Tibial artery (tissue), 4 donors: Measurements from ENCODE around the gene ZNF878.

Experiments used
- DNase-seq, 2 donors: peaks; one replicate each; pipeline ENCODE4 v3.0.0-alpha.2; 2019
- H3K27ac ChIP-seq, 2 donors: fragments of 200-600 bp; sonication (generic) in 1 of 2; 1 replicate in 1 of 2; 2 replicates in 1 of 2; pipeline ENCODE4 v1.5.1; 2018 to 2019; ENCODE audit warnings: mild to moderate bottlenecking in 1 of 2
- H3K27me3 ChIP-seq, 2 donors: fragments of 200-600 bp; sonication (generic) in 1 of 2; one replicate each; pipeline versions ENCODE4 v1.5.1 to v1.6.0; 2016 to 2019
- H3K36me3 ChIP-seq, 3 donors: fragments of 200-600 bp; sonication (generic) in 2 of 3; one replicate each; pipeline ENCODE4 v1.5.1; 2016 to 2019; ENCODE audit warnings: mild to moderate bottlenecking in 2 of 3
- H3K4me1 ChIP-seq, 4 donors: fragments of 200-600 bp; sonication (generic) in 2 of 4; 1 replicate in 3 of 4; 2 replicates in 1 of 4; pipeline ENCODE4 v1.5.1; 2016 to 2019
- H3K4me3 ChIP-seq, 2 donors: fragments of 200-600 bp; sonication (generic) in 1 of 2; 1 replicate in 1 of 2; 2 replicates in 1 of 2; pipeline ENCODE4 v1.5.1; 2018 to 2019; ENCODE audit warnings: mild to moderate bottlenecking in 2 of 2
- H3K9me3 ChIP-seq, 3 donors: fragments of 200-600 bp; sonication (generic) in 1 of 3; one replicate each; pipeline ENCODE4 v1.5.1; 2016 to 2019
- intact Hi-C: fragments of 100-400 bp; cut with DNase I; formaldehyde crosslinking; loops from one replicate; pipeline ENCODE4 v1.15.0; 2023; ENCODE audit warnings: low total_unique reads
- TF ChIP-seq, protein P1 (sequence below), 2 experiments: fragments of 200-600 bp in 1 of 2; fragments of 450-650 bp in 1 of 2; IDR thresholded peaks; one replicate each; pipeline ENCODE4 v1.5.1; 2017 to 2019; ENCODE audit warnings: antibody characterized with exemption in 2 of 2, mild to moderate bottlenecking in 1 of 2, moderate library complexity in 1 of 2

ZNF878 gene

DNA sequence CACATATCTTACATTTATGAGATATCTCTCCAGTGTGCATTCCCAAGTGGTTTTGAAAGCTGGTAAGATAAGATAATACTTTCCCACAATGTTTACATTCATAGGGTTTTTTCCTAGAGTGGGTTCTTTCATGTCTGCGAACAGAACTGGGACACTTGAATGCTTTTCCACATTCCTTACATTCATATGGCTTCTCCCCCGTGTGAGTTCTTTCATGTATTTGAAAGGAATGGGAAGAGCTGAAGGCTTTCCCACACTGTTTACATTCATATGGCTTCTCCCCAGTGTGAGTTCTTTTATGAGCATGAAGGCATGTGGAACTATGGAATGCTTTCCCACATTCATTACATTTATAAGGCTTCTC, 37.0 kb downstream of the ZNF878 start:
- intact Hi-C loops, result no loop called here
- TF ChIP-seq, protein P1, sequence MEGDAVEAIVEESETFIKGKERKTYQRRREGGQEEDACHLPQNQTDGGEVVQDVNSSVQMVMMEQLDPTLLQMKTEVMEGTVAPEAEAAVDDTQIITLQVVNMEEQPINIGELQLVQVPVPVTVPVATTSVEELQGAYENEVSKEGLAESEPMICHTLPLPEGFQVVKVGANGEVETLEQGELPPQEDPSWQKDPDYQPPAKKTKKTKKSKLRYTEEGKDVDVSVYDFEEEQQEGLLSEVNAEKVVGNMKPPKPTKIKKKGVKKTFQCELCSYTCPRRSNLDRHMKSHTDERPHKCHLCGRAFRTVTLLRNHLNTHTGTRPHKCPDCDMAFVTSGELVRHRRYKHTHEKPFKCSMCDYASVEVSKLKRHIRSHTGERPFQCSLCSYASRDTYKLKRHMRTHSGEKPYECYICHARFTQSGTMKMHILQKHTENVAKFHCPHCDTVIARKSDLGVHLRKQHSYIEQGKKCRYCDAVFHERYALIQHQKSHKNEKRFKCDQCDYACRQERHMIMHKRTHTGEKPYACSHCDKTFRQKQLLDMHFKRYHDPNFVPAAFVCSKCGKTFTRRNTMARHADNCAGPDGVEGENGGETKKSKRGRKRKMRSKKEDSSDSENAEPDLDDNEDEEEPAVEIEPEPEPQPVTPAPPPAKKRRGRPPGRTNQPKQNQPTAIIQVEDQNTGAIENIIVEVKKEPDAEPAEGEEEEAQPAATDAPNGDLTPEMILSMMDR (IDR thresholded peaks at IDR 0.05), result no peak
- Histone ChIP-seq H3K9me3 (peaks cover 0 to 96% (median 39%) of the 10 kb centered on the region in 3 donors), H3K36me3 (peaks cover 45 to 94% (median 76%) of the 10 kb centered on the region in 3 donors), H3K27ac (no peak overlapping the region), H3K4me1 (no peaks in the 10 kb centered on the region), H3K27me3 (no peaks in the 10 kb centered on the region), H3K4me3 (no peak overlapping the region)
- DNase-seq, result no peak

DNA sequence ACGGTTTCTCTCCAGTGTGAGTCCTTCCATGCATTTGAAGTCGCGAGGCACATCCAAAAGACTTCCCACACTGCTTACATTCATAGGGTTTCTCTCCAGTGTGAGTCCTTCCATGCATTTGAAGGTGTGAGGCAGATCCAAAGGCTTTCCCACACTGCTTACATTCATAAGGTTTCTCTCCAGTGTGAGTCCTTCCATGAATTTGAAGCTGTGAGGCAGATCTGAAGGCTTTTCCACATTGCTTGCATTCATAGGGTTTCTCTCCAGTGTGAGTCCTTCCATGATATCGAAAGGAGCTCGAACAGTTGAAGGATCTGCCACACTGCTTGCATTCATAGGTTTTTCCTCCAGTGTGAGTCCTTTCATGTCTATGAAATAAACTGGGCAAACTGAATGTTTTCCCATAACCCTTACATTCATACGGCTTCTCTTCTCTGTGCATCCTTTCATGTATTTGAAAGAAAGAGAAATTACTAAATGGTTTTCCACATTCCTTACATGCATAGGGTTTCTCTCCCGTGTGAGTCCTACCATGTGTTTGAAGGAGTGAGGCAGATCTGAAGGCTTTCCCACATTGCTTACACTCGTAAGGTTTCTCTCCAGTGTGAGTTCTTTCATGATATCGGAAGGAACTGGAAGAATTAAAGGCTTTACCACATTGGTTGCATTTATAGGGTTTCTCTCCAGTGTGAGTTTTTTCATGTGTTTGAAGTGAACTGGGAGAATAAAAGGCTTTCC, 37.6 kb downstream of the ZNF878 start:
- H3K27ac ChIP-seq, result no peak overlapping the region
- H3K9me3 ChIP-seq, result peaks cover 0 to 99% (median 44%) of the 10 kb centered on the region in 3 donors
- DNase-seq, result no peak
- intact Hi-C loops, result no loop called here
- TF ChIP-seq, protein P1 (IDR thresholded peaks at IDR 0.05), result no peak
- H3K36me3 ChIP-seq, result peaks cover 45 to 93% (median 76%) of the 10 kb centered on the region in 3 donors
- H3K27me3 ChIP-seq, result no peaks in the 10 kb centered on the region
- no peak overlapping the region for H3K4me3 ChIP-seq
- H3K4me1 ChIP-seq, result no peaks in the 10 kb centered on the region

DNA sequence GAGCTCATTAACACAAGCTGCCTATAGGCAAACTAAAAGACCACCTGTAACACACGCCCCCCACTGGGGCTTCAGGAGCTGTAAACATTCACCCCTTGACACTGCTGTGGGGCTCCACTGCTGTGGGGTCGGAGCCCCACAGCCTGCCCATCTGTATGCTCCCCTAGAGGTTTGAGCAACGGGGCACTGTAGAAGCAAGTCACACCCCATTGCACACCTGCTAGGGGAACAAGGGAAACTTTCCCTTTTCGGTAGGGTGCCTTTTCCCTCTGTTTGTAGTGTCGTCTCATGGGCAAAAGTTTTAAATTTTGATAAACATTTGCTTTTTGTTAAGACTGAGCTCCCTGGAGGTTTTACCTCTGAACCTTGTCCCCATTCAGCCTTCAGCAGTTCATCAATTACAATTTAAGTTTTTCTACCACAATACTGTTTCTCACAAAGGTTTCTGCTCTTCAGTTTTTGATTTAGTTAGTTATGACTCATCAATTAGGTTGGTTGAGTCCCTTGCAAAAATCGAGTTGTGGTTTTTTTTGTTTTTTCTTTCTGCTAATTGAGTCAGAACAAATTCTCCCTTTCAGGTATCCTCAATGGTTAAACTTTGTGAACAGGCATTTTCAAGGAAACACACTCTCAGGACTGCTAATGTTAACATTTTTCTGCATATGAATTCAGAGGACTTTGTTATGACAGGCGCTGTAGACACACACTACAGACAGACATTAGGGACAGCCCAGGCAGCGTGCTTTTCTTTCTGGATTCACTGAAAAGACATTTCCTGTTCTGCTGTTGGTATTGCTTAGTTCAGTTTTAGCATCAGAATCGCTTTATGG, 52.4 kb downstream of the ZNF878 start:
- DNase-seq, result no peak
- H3K27me3 ChIP-seq, result no peaks in the 10 kb centered on the region
- H3K27ac ChIP-seq, result no peak overlapping the region
- H3K9me3 ChIP-seq, result no peaks in the 10 kb centered on the region
- intact Hi-C loops, result no loop called here
- no peak overlapping the region for H3K4me3 ChIP-seq
- peaks cover 4 to 15% (median 11%) of the 10 kb centered on the region in 3 donors for H3K36me3 ChIP-seq
- no peaks in the 10 kb centered on the region for H3K4me1 ChIP-seq
- TF ChIP-seq, protein P1 (IDR thresholded peaks at IDR 0.05), result no peak

GRCh38 chr19:11995174-11995573, 57.6 kb downstream of the ZNF878 start:
- Histone ChIP-seq H3K27ac (no peak overlapping the region), H3K27me3 (no peaks in the 10 kb centered on the region), H3K36me3 (no peaks in the 10 kb centered on the region), H3K4me3 (no peak overlapping the region), H3K9me3 (no peaks in the 10 kb centered on the region), H3K4me1 (no peaks in the 10 kb centered on the region)
- no peak for DNase-seq
- TF ChIP-seq, protein P1 (IDR thresholded peaks at IDR 0.05), result no peak
- intact Hi-C loops, result no loop called here
